ENCODE measurements around the gene CNTNAP2. TPM values are rescaled to one million over a fixed set of nuclear protein-coding genes. Genes with fewer than 3 reads are reported as not detected.

The CNTNAP2 gene
- total RNA-seq, 1 donor from 2014 or later = under 0.01 TPM

- no peak for DNase-seq (ENCODE audit: extremely low read depth, low read depth, low spot score)
Measured at GRCh38 chr7:147296986-147297385, 1180.4 kb downstream of the CNTNAP2 start.

GRCh38 chr7:147298611-147299043 is 1182.0 kb downstream of the CNTNAP2 start:
- DNase-seq (ENCODE audit: extremely low read depth, low read depth, low spot score) = no peak

- no peak for DNase-seq (ENCODE audit: extremely low read depth, low read depth, low spot score)
Measured at GRCh38 chr7:147300293-147300692, 1183.7 kb downstream of the CNTNAP2 start.

- DNase-seq (ENCODE audit: extremely low read depth, low read depth, low spot score) = no peak
Measured at GRCh38 chr7:147304376-147304775, 1187.8 kb downstream of the CNTNAP2 start.

GRCh38 chr7:147305827-147306226 is 1189.2 kb downstream of the CNTNAP2 start:
- DNase-seq (ENCODE audit: extremely low read depth, low read depth, low spot score) = no peak

GRCh38 chr7:147308539-147308938 is 1191.9 kb downstream of the CNTNAP2 start:
- no peak for DNase-seq (ENCODE audit: extremely low read depth, low read depth, low spot score)

GRCh38 chr7:147311336-147311735 is 1194.7 kb downstream of the CNTNAP2 start:
- no peak for DNase-seq (ENCODE audit: extremely low read depth, low read depth, low spot score)

- DNase-seq (ENCODE audit: extremely low read depth, low read depth, low spot score) = no peak
Measured at GRCh38 chr7:147321504-147321903, 1204.9 kb downstream of the CNTNAP2 start.

- no peak for DNase-seq (ENCODE audit: extremely low read depth, low read depth, low spot score)
Measured at GRCh38 chr7:147332988-147333387, 1216.4 kb downstream of the CNTNAP2 start.

GRCh38 chr7:147363101-147363500 is 1246.5 kb downstream of the CNTNAP2 start:
- no peak for DNase-seq (ENCODE audit: extremely low read depth, low read depth, low spot score)

GRCh38 chr7:147376192-147376591 is 1259.6 kb downstream of the CNTNAP2 start:
- no peak for DNase-seq (ENCODE audit: extremely low read depth, low read depth, low spot score)

GRCh38 chr7:147380926-147381325 is 1264.3 kb downstream of the CNTNAP2 start:
- DNase-seq (ENCODE audit: extremely low read depth, low read depth, low spot score) = no peak

- no peak for DNase-seq (ENCODE audit: extremely low read depth, low read depth, low spot score)
Measured at GRCh38 chr7:147394329-147394728, 1277.7 kb downstream of the CNTNAP2 start.

- no peak for DNase-seq (ENCODE audit: extremely low read depth, low read depth, low spot score)
Measured at GRCh38 chr7:147400221-147400689, 1283.7 kb downstream of the CNTNAP2 start.

GRCh38 chr7:147400925-147401324 is 1284.3 kb downstream of the CNTNAP2 start:
- DNase-seq (ENCODE audit: extremely low read depth, low read depth, low spot score) = no peak

GRCh38 chr7:147405621-147406020 is 1289.0 kb downstream of the CNTNAP2 start:
- no peak for DNase-seq (ENCODE audit: extremely low read depth, low read depth, low spot score)

- DNase-seq (ENCODE audit: extremely low read depth, low read depth, low spot score) = no peak
Measured at GRCh38 chr7:147406521-147407135, 1290.0 kb downstream of the CNTNAP2 start.

GRCh38 chr7:147411096-147411495 is 1294.5 kb downstream of the CNTNAP2 start:
- no peak for DNase-seq (ENCODE audit: extremely low read depth, low read depth, low spot score)

- no peak for DNase-seq (ENCODE audit: extremely low read depth, low read depth, low spot score)
Measured at GRCh38 chr7:147412109-147412508, 1295.5 kb downstream of the CNTNAP2 start.

- no peak for DNase-seq (ENCODE audit: extremely low read depth, low read depth, low spot score)
Measured at GRCh38 chr7:147412782-147413556, 1296.4 kb downstream of the CNTNAP2 start.

GRCh38 chr7:147413557-147413870 is 1296.9 kb downstream of the CNTNAP2 start:
- DNase-seq (ENCODE audit: extremely low read depth, low read depth, low spot score) = no peak

GRCh38 chr7:147415991-147416390 is 1299.4 kb downstream of the CNTNAP2 start:
- DNase-seq (ENCODE audit: extremely low read depth, low read depth, low spot score) = no peak

Measured in glomerular endothelial cell (primary cell).